Endothelial cell of hepatic sinusoid (primary cell): ENCODE measurements around the gene TIMELESS.
"Not testable (repeated sequence)": the region's sequence is repeated elsewhere in the genome, so short reads cannot be mapped to it uniquely, and the experiment has no call there.

Experiments
- in situ Hi-C: cut with HindIII; loops from 2 replicates; pipeline ENCODE4 v1.10.0; 2017; ENCODE audit warnings: low sequenced_read_pairs

The TIMELESS gene

GRCh38 chr12:56410768-56411167 lies 38.5 kb downstream of the TIMELESS start:
- in situ Hi-C loops = no loop called here

GRCh38 chr12:56408799-56409417 lies 40.3 kb downstream of the TIMELESS start:
- in situ Hi-C loops = loop anchor here (5.0 kb wide), 3 partner anchors 48 to 92 kb away; partner anchors contain the start of gene CNPY2

GRCh38 chr12:56404227-56404626 lies 45.0 kb downstream of the TIMELESS start:
- in situ Hi-C loops = not testable (repeated sequence)

- in situ Hi-C loops = not testable (repeated sequence)
Observed at GRCh38 chr12:56401612-56402011, 47.6 kb downstream of the TIMELESS start.

GRCh38 chr12:56401125-56401524 lies 48.1 kb downstream of the TIMELESS start:
- in situ Hi-C loops = not testable (repeated sequence)

- in situ Hi-C loops = not testable (repeated sequence)
Observed at GRCh38 chr12:56399466-56399865, 49.8 kb downstream of the TIMELESS start.

- in situ Hi-C loops = no loop called here
Observed at GRCh38 chr12:56398324-56398723, 50.9 kb downstream of the TIMELESS start.

GRCh38 chr12:56392331-56392730 lies 56.9 kb downstream of the TIMELESS start:
- in situ Hi-C loops = no loop called here

- in situ Hi-C loops = no loop called here
Observed at GRCh38 chr12:56391721-56392120, 57.5 kb downstream of the TIMELESS start.

GRCh38 chr12:56389412-56389811 lies 59.8 kb downstream of the TIMELESS start:
- in situ Hi-C loops = no loop called here

GRCh38 chr12:56387152-56387736 lies 62.0 kb downstream of the TIMELESS start:
- in situ Hi-C loops = no loop called here

- in situ Hi-C loops = no loop called here
Observed at GRCh38 chr12:56385873-56386272, 63.4 kb downstream of the TIMELESS start.

GRCh38 chr12:56382611-56383010 lies 66.6 kb downstream of the TIMELESS start:
- in situ Hi-C loops = no loop called here

- in situ Hi-C loops = no loop called here
Observed at GRCh38 chr12:56377989-56378316, 71.3 kb downstream of the TIMELESS start.

GRCh38 chr12:56377310-56377988 lies 71.8 kb downstream of the TIMELESS start:
- in situ Hi-C loops = no loop called here

GRCh38 chr12:56375598-56376434 lies 73.4 kb downstream of the TIMELESS start:
- in situ Hi-C loops = no loop called here

GRCh38 chr12:56374726-56375597 lies 74.3 kb downstream of the TIMELESS start:
- in situ Hi-C loops = no loop called here

GRCh38 chr12:56373515-56373914 lies 75.7 kb downstream of the TIMELESS start:
- in situ Hi-C loops = no loop called here

GRCh38 chr12:56366948-56367347 lies 82.3 kb downstream of the TIMELESS start:
- in situ Hi-C loops = no loop called here
